Ovary (tissue), 3 donors: Measurements from ENCODE around the gene CT47C1.

Experiments
- EP300 ChIP-seq: sonication (generic); formaldehyde crosslinking; IDR thresholded peaks from one replicate; pipeline ENCODE4 v1.6.1; 2017; ENCODE audit warnings: antibody characterized with exemption
- POLR2A ChIP-seq: fragments of 450-650 bp; IDR thresholded peaks from one replicate; pipeline ENCODE4 v1.6.1; 2017; ENCODE audit warnings: antibody characterized with exemption, mild to moderate bottlenecking, moderate library complexity
- TF ChIP-seq, protein P1 (sequence below), 3 donors: fragments of 450-650 bp in 2 of 3; fragments of 200-600 bp in 1 of 3; IDR thresholded peaks; one replicate each; pipeline versions ENCODE4 v1.5.1 to v1.8.0; 2016 to 2022; ENCODE audit warnings: antibody characterized with exemption in 3 of 3, mild to moderate bottlenecking in 1 of 3
- donor health status: DM: no; HTN: no; CAD: no.

DNA sequence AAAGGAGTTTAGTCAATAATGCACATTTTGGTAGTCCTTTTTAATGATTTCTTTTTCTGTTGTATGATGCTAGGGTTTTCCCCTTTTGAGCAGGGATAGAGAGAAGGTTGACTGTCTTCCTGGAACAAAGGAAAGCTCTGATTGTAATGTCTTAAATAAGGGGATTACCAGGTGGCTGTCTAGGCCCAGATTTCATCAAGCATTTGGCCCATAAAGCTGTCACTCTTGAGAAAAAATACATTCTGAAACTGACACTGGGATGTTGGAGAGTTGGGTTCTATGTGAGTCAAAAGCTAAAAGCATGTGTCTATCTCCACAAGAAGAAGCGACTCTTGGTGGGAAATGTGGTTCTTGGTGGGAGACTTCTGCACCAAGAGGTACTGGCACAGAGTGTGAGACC, 28.4 kb downstream of the CT47C1 start:
- TF ChIP-seq, protein P1, sequence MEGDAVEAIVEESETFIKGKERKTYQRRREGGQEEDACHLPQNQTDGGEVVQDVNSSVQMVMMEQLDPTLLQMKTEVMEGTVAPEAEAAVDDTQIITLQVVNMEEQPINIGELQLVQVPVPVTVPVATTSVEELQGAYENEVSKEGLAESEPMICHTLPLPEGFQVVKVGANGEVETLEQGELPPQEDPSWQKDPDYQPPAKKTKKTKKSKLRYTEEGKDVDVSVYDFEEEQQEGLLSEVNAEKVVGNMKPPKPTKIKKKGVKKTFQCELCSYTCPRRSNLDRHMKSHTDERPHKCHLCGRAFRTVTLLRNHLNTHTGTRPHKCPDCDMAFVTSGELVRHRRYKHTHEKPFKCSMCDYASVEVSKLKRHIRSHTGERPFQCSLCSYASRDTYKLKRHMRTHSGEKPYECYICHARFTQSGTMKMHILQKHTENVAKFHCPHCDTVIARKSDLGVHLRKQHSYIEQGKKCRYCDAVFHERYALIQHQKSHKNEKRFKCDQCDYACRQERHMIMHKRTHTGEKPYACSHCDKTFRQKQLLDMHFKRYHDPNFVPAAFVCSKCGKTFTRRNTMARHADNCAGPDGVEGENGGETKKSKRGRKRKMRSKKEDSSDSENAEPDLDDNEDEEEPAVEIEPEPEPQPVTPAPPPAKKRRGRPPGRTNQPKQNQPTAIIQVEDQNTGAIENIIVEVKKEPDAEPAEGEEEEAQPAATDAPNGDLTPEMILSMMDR (IDR thresholded peaks at IDR 0.05), result no peak
- no peak for TF ChIP-seq POLR2A
- no peak for TF ChIP-seq EP300
